Measurements from ENCODE around the gene LRRC59. TPM values are rescaled to one million over a fixed set of nuclear protein-coding genes. Genes with fewer than 3 reads are reported as not detected.

Gene LRRC59
- total RNA-seq, 4 donors from 2014 or later = 16.5 to 58.0 (median 39.0) TPM

DNA sequence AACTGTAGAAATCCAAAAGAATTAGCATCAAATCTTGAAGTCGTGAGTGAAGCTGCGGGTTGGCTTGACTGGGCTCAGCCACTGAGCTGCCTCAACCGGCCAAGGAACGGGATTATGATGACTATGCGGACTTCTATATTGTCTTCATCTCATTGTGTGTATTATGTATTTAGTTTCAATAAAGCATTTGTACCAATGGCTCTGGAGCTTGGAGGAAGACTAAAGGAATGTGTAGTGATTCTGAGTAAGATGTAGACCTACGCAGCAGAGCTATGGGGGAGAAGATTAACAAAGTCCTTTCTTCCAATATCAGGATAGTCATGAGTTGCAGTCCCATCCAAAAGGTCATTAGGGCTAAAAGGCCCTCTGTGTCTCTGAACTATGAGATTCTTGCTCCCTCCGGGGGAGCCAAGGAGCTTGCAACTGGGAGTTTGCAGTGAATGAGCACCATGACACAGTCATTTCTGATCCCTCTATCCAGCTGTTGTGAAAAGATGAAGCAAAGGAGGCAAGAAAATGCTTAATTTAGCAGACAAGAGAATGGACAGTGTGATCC is 16.0 kb downstream of the LRRC59 start:
- H3K4me1 ChIP-seq = peaks cover 4% of the 10 kb centered on the region
- H3K9me3 ChIP-seq = no peaks in the 10 kb centered on the region
- TF ChIP-seq, protein P1, sequence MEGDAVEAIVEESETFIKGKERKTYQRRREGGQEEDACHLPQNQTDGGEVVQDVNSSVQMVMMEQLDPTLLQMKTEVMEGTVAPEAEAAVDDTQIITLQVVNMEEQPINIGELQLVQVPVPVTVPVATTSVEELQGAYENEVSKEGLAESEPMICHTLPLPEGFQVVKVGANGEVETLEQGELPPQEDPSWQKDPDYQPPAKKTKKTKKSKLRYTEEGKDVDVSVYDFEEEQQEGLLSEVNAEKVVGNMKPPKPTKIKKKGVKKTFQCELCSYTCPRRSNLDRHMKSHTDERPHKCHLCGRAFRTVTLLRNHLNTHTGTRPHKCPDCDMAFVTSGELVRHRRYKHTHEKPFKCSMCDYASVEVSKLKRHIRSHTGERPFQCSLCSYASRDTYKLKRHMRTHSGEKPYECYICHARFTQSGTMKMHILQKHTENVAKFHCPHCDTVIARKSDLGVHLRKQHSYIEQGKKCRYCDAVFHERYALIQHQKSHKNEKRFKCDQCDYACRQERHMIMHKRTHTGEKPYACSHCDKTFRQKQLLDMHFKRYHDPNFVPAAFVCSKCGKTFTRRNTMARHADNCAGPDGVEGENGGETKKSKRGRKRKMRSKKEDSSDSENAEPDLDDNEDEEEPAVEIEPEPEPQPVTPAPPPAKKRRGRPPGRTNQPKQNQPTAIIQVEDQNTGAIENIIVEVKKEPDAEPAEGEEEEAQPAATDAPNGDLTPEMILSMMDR (IDR thresholded peaks at IDR 0.05) = no peak
- no peak for TF ChIP-seq EP300 (IDR thresholded peaks at IDR 0.05)
- no peak for TF ChIP-seq POLR2AphosphoS5 (IDR thresholded peaks at IDR 0.05)
- no peak for TF ChIP-seq POLR2A (IDR thresholded peaks at IDR 0.05)
- no peak for DNase-seq (ENCODE audit: low spot score in 2 of 2)
- 88% methylated on average over 7 of the region's 7 CpGs for WGBS
- H3K27ac ChIP-seq = no peak overlapping the region
- H3K27me3 ChIP-seq = no peaks in the 10 kb centered on the region
- no peak overlapping the region for H3K4me3 ChIP-seq
- peaks cover 58% of the 10 kb centered on the region for H3K36me3 ChIP-seq

DNA sequence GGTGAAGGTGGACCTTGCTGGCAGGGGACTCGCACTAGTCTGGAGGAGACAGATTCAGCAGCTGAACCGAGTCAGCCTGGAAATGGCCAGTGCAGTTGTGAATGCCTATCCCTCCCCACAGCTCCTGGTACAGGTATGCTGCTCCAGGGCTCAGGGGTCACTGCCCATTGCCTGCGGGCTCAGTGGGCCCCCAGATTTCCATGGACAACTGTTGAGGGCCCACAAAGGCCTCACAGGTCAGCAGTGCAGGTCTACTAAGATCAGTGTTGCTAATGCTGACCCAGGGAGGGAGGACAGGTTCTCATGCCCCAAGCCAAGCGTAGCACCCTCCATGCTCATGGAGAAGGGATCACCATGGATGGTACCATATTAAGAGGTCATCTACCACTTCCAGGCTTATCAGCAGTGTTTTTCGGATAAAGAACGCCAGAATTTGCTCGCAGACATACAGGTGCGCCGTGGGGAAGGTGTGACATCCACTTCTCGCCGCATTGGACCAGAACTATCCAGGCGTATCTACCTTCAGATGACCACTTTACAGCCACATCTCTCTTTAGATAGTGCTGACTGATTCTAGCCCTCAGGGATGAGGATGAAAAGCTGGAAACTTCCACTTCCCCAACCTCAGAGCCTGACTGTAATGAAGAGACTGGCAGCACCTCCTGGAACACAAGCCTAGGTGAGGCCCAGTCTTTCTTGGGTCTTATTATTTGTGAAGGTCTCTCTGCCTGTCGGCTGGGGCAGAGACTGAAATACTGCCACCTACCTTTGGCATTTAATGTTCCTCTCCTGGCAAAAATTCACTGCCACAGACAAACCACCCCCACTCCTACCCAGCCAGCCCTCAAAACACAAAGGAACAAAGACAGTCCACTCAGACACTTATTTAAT is 16.7 kb downstream of the LRRC59 start:
- no peak overlapping the region for H3K27ac ChIP-seq
- DNase-seq (ENCODE audit: low spot score in 2 of 2) = no peak
- no peaks in the 10 kb centered on the region for H3K27me3 ChIP-seq
- WGBS = 91% methylated on average over 11 of the region's 13 CpGs
- H3K4me1 ChIP-seq = peaks cover 4% of the 10 kb centered on the region
- no peak overlapping the region for H3K4me3 ChIP-seq
- TF ChIP-seq POLR2AphosphoS5 (IDR thresholded peaks at IDR 0.05) (no peak), POLR2A (IDR thresholded peaks at IDR 0.05) (no peak), EP300 (IDR thresholded peaks at IDR 0.05) (no peak)
- H3K36me3 ChIP-seq = peaks cover 51% of the 10 kb centered on the region
- H3K9me3 ChIP-seq = no peaks in the 10 kb centered on the region

DNA sequence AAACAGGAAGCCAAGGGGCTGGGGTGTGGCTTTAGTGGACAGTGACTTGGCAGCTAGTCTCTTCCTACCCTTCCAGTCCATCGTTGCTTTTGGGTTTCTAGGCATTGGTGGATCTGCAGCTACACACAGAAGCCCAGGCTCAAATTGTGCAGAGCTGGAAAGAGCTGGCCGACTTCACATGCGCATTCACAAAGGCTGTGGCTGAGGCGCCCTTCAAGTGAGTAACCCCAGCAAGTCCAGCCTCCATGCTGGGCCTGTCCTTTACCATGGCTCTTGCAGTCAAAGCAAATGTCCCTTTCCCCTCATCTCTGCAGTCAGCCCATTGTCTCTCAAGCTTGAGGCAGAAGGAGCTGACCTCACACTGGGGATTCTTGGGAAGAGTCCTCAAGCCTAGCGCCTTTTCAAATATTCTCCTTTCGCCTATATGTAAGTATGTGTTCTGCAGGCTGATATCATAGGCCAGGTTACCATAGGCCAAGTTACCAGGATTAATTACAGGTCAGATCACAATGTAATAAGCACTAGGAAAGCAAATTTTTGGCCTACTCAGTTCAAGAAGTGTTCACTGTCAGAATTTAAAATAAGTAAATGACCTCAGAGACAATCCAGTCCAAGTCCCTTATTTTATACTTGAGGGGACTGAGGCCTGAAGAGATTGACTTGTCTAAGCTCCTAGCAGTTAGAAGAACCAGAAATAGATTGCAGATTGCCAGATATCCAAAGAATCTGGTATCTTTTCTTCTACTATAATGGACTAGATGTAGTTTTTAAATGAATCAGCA is 17.8 kb downstream of the LRRC59 start:
- no peak for DNase-seq (ENCODE audit: low spot score in 2 of 2)
- peaks cover 4% of the 10 kb centered on the region for H3K4me1 ChIP-seq
- no peak overlapping the region for H3K27ac ChIP-seq
- TF ChIP-seq, protein P1 (IDR thresholded peaks at IDR 0.05) = no peak
- TF ChIP-seq POLR2A (IDR thresholded peaks at IDR 0.05) (no peak), POLR2AphosphoS5 (IDR thresholded peaks at IDR 0.05) (no peak), EP300 (IDR thresholded peaks at IDR 0.05) (no peak)
- H3K9me3 ChIP-seq = no peaks in the 10 kb centered on the region
- H3K4me3 ChIP-seq = no peak overlapping the region
- WGBS = 86% methylated on average over 5 of the region's 6 CpGs
- peaks cover 40% of the 10 kb centered on the region for H3K36me3 ChIP-seq
- H3K27me3 ChIP-seq = no peaks in the 10 kb centered on the region

DNA sequence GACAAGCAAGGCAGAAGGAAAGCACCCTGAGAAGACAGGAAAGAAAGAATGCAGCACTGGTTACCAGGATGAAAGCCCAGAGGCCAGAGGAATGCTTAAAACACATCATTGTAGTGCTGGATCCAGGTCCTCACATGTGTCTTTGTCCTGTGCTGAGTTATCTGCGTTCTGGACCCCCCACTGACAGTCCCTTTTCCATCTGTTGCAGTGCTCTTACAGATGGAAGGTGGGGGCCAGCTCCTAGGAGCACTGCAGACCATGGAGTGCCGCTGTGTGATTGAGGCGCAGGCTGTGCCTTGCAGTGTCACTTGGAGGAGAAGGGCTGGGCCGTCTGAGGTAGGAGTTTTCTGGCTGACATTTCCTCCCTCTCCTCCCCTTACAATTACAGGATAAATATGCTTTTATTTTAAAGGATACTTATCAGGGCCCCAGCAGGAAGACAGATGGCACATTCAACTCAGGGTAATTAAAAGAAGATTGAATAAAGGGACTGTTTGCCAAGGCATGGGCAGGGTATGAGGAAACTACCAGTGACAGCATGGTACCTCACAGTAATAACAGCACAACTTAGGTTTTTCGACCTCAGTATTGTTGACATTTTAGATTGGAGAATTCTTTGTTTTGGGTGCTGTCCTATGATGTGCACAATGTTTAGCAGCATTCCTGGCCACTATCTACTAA is 21.3 kb downstream of the LRRC59 start:
- Histone ChIP-seq H3K4me3 (no peak overlapping the region), H3K36me3 (peaks cover 9% of the 10 kb centered on the region), H3K4me1 (peaks cover 21% of the 10 kb centered on the region), H3K9me3 (no peaks in the 10 kb centered on the region), H3K27me3 (no peaks in the 10 kb centered on the region), H3K27ac (no peak overlapping the region)
- no peak for DNase-seq (ENCODE audit: low spot score in 2 of 2)
- WGBS = 75% methylated on average over 5 of the region's 5 CpGs
- TF ChIP-seq, protein P1 (IDR thresholded peaks at IDR 0.05) = no peak
- TF ChIP-seq POLR2AphosphoS5 (IDR thresholded peaks at IDR 0.05) (no peak), POLR2A (IDR thresholded peaks at IDR 0.05) (no peak), EP300 (IDR thresholded peaks at IDR 0.05) (no peak)

DNA sequence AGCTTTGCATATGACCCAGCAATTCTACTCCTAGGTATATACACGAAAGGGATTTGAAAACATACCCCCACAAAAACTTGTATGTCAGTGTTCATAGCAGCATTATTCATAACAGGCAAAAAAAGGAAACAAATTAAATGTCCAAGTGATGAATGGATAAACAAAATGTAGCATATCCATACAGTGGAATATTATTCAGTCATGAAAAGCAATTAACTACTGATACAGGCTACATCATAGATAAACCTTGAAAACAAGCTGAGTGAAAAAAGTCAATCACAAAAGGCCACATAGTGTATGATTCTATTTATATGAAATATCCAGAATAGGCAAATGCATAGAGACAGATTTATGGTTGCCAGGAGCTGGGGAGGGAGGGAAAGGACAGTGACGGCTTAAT is 23.6 kb downstream of the LRRC59 start:
- Histone ChIP-seq H3K27me3 (no peaks in the 10 kb centered on the region), H3K4me3 (no peak overlapping the region), H3K4me1 (peaks cover 23% of the 10 kb centered on the region), H3K9me3 (no peaks in the 10 kb centered on the region), H3K36me3 (peaks cover 20% of the 10 kb centered on the region), H3K27ac (no peak overlapping the region)
- DNase-seq (ENCODE audit: low spot score in 2 of 2) = no peak
- 86% methylated on average over 2 of the region's 2 CpGs for WGBS
- TF ChIP-seq EP300 (IDR thresholded peaks at IDR 0.05) (no peak), POLR2AphosphoS5 (IDR thresholded peaks at IDR 0.05) (no peak), POLR2A (IDR thresholded peaks at IDR 0.05) (no peak)
- TF ChIP-seq, protein P1 (IDR thresholded peaks at IDR 0.05) = no peak

All from suprapubic skin (tissue), 4 donors.